Subcutaneous abdominal adipose tissue (tissue), 5 donors: Measurements from ENCODE around the gene PAPPA.
A peak's percentile ranks its signal among the peaks of the same experiment; 100 is the strongest.

Source experiments
- H3K27ac ChIP-seq: one replicate; pipeline ENCODE4 v1.7.0; 2013; ENCODE audit warnings: low read depth, mild to moderate bottlenecking, inconsistent platforms, low read length, moderate library complexity
- H3K27me3 ChIP-seq, 5 donors: one replicate each; pipeline ENCODE4 v1.7.0; 2013; ENCODE audit warnings: low read length in 5 of 5, inconsistent platforms in 1 of 5; ENCODE audit not compliant: control insufficient read depth in 5 of 5, insufficient read depth in 4 of 5
- H3K36me3 ChIP-seq, 5 donors: one replicate each; pipeline ENCODE4 v1.7.0; 2013; ENCODE audit warnings: low read length in 5 of 5; ENCODE audit not compliant: control insufficient read depth in 5 of 5, insufficient read depth in 5 of 5
- H3K4me1 ChIP-seq, 5 donors: one replicate each; pipeline ENCODE4 v1.7.0; 2013; ENCODE audit warnings: low read length in 5 of 5, mild to moderate bottlenecking in 3 of 5, moderate library complexity in 1 of 5; ENCODE audit not compliant: control insufficient read depth in 5 of 5, insufficient read depth in 5 of 5
- H3K4me3 ChIP-seq, 5 donors: one replicate each; pipeline ENCODE4 v1.7.0; 2013; ENCODE audit warnings: low read length in 5 of 5, low read depth in 1 of 5
- H3K9ac ChIP-seq, 5 donors: one replicate each; pipeline ENCODE4 v1.7.0; 2013; ENCODE audit warnings: low read length in 5 of 5, mild to moderate bottlenecking in 4 of 5, moderate library complexity in 3 of 5
- H3K9me3 ChIP-seq, 5 donors: one replicate each; pipeline ENCODE4 v1.7.0; 2013; ENCODE audit warnings: low read length in 5 of 5; ENCODE audit not compliant: control insufficient read depth in 5 of 5
- donor health status: healthy.
- donor health status: healthy.
- donor health status: healthy.
- donor health status: healthy.
- donor health status: healthy.

Gene PAPPA

DNA sequence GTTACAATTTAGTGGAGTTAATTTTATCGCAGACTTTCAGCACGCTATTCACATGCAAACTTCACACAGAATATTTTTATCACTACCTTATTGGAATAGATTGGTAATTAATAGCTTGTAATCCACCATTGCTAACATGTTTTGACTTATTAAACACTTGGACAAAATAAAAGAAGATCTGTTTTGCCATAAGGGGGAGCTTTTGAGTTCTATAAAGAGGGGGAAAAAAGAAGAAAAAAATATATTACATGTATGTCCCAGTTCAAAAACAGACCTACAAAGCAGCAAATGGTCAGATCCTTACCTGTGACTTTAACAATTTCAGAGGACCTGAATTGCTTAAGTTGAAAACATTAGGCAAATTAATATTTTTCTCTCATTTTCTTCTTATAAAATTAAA is 1.2 kb upstream of the PAPPA start:
- peaks cover 7 to 46% (median 38%) of the 10 kb centered on the region in 5 donors for H3K4me1 ChIP-seq
- H3K4me3 ChIP-seq, result no peak overlapping the region
- H3K27ac ChIP-seq, result peak overlapping the region; percentile 70
- peaks cover 0 to 7% (median 5%) of the 10 kb centered on the region in 5 donors for H3K27me3 ChIP-seq
- H3K9ac ChIP-seq, result peak overlapping the region in 1 of 5 donors; percentile 47
- H3K9me3 ChIP-seq, result no peaks in the 10 kb centered on the region
- no peaks in the 10 kb centered on the region for H3K36me3 ChIP-seq

DNA sequence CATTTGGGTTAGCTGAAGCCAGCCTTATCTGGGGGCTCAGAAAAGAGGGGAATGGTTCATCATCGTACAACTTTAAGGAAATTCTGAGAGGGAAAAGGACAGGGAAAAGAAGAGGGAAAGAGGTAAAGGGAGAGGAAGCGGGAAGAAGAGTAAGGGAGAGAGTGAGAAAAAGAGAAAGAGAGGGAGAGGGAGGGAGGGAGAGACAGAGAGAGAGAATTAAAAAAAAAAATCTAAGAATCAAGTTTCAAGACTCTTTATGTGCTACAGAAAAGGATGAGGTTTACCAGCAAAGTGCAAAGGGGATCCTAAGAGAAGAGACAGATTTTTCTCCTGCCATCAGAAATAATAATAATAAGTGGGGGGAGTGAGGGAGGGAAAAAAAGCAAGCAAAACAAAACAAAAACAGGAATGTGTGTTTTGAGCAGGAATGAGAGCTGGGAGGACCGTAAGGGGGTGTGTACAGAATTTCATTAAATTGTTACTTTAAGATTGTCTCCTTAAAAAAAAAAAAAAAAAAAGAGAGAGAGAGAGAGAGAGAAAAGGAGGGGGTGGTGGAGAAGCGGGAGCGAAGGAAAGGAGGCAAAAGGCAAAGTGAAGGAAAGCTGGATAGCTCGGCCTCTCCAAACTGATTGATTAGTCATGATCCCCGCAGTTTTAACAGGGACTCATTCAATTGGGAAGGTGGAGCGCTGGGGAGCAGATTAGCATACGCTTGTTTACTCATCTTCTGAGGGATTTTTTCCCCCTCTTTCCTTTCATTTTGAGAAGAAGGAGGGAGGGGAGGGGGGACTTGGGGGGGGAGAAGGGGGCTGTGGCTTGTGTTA is 438 bp upstream of the PAPPA start:
- H3K27me3 ChIP-seq, result peaks cover 0 to 9% (median 5%) of the 10 kb centered on the region in 5 donors
- H3K9ac ChIP-seq, result peak overlapping the region in 2 of 5 donors; percentile 7 to 47
- H3K9me3 ChIP-seq, result no peaks in the 10 kb centered on the region
- peak overlapping the region in 2 of 5 donors; percentile 48 to 49 for H3K4me3 ChIP-seq
- no peaks in the 10 kb centered on the region for H3K36me3 ChIP-seq
- peaks cover 7 to 49% (median 42%) of the 10 kb centered on the region in 5 donors for H3K4me1 ChIP-seq
- peak overlapping the region; percentile 70 for H3K27ac ChIP-seq

DNA sequence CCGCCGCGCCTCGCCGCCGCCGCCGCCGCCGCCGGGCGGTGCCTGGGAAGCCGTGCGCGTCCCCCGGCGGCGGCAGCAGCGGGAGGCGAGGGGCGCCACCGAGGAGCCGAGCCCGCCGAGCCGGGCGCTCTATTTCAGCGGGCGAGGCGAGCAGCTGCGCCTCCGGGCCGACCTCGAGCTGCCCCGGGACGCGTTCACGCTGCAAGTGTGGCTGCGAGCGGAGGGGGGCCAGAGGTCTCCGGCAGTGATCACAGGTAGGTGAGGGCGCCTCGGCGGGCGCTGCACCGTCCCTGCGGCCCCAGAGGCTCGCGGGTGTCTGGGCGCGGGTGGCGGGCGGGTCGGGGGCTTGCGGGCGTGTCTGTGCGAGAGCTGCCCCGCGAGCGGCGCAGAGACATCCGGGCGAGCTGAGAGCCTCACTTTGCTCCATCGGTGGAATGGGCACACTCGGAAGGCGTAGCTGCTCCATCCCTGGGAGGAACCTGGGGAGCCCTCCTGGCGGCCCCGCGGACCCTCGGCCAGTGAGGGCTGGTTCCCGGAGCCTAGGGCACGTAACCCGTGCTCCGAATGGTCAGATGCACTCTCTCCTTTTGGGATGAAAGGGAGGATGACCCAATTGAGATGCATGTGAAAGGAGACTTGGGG is 864 bp downstream of the PAPPA start:
- peaks cover 7 to 49% (median 42%) of the 10 kb centered on the region in 5 donors for H3K4me1 ChIP-seq
- H3K36me3 ChIP-seq, result no peaks in the 10 kb centered on the region
- H3K9me3 ChIP-seq, result no peaks in the 10 kb centered on the region
- peak overlapping the region in 3 of 5 donors; percentile 70 to 79 (median 71) for H3K9ac ChIP-seq
- peak overlapping the region; percentile 17 for H3K27ac ChIP-seq
- peaks cover 0 to 9% (median 5%) of the 10 kb centered on the region in 5 donors for H3K27me3 ChIP-seq
- peak overlapping the region; percentile 48 to 72 (median 59) for H3K4me3 ChIP-seq

GRCh38 chr9:116154976-116155697 is 1.5 kb downstream of the PAPPA start:
- Histone ChIP-seq H3K9me3 (no peaks in the 10 kb centered on the region), H3K27me3 (peaks cover 0 to 9% (median 5%) of the 10 kb centered on the region in 5 donors), H3K36me3 (no peaks in the 10 kb centered on the region), H3K27ac (peak overlapping the region; percentile 17), H3K4me3 (peak overlapping the region; percentile 48 to 72 (median 59)), H3K9ac (peak overlapping the region in 4 of 5 donors; percentile 70 to 79 (median 70)), H3K4me1 (peaks cover 7 to 49% (median 42%) of the 10 kb centered on the region in 5 donors)

- no peaks in the 10 kb centered on the region for H3K9me3 ChIP-seq
- H3K27ac ChIP-seq, result peak overlapping the region; percentile 17
- H3K4me1 ChIP-seq, result peaks cover 7 to 49% (median 42%) of the 10 kb centered on the region in 5 donors
- no peaks in the 10 kb centered on the region for H3K36me3 ChIP-seq
- H3K4me3 ChIP-seq, result peak overlapping the region; percentile 48 to 72 (median 59)
- peaks cover 0 to 9% (median 5%) of the 10 kb centered on the region in 5 donors for H3K27me3 ChIP-seq
- H3K9ac ChIP-seq, result peak overlapping the region in 4 of 5 donors; percentile 5 to 79 (median 70)
Observed at GRCh38 chr9:116155698-116156039, 2.1 kb downstream of the PAPPA start.

DNA sequence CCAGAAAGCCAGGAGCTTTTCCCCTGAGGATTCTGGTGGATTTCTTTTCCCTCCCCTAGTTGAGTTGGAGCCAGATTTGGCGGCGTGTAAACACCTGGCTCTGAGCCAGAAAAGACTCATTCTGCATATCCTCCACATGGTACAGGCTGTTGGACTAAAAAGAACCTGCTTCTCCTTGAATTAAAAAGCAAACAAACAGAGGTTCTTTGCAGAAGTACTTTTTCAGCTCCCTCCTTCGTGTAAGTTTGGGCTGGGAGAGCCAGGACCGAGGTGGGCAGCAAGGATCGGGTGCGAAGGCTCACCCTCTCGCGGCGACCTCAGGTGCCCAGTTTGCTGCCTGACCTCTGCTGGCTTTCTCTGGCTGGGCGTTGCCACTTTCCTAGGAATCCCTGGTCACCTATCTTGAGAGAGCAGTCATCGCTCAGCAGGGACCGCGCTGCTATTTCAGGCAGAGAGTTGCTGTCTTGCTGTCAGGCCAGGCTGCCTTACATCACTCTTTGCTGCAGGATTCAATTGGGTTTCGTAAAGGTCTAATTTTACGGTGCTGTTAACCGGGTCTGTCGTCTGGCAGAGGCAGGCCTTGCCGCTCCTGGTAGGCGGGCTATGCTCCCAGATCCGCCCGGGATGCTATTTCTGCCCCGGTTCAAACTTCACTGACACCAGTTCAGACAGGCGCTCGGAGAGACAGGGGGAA is 3.2 kb downstream of the PAPPA start:
- H3K27ac ChIP-seq, result peak overlapping the region; percentile 84
- peaks cover 7 to 49% (median 42%) of the 10 kb centered on the region in 5 donors for H3K4me1 ChIP-seq
- peak overlapping the region; percentile 7 to 48 (median 45) for H3K4me3 ChIP-seq
- H3K9me3 ChIP-seq, result no peaks in the 10 kb centered on the region
- peaks cover 0 to 9% (median 5%) of the 10 kb centered on the region in 5 donors for H3K27me3 ChIP-seq
- peak overlapping the region in 3 of 5 donors; percentile 27 to 68 (median 38) for H3K9ac ChIP-seq
- H3K36me3 ChIP-seq, result no peaks in the 10 kb centered on the region

- no peak overlapping the region for H3K4me3 ChIP-seq
Observed at GRCh38 chr9:116157436-116158138, 4.0 kb downstream of the PAPPA start.

GRCh38 chr9:116160676-116161571 is 7.3 kb downstream of the PAPPA start:
- H3K9ac ChIP-seq, result no peak overlapping the region
- H3K36me3 ChIP-seq, result no peaks in the 10 kb centered on the region
- no peak overlapping the region for H3K27ac ChIP-seq
- no peaks in the 10 kb centered on the region for H3K9me3 ChIP-seq
- H3K4me1 ChIP-seq, result peaks cover 0 to 18% (median 13%) of the 10 kb centered on the region in 5 donors
- peaks cover 0 to 5% (median 0%) of the 10 kb centered on the region in 5 donors for H3K27me3 ChIP-seq
- H3K4me3 ChIP-seq, result no peak overlapping the region

More at GRCh38 chr9:116157436-116158138, 4.0 kb downstream of the PAPPA start:
- peak overlapping the region in 2 of 5 donors; percentile 27 to 68 for H3K9ac ChIP-seq
- H3K27ac ChIP-seq, result peak overlapping the region; percentile 84
- no peaks in the 10 kb centered on the region for H3K36me3 ChIP-seq
- peaks cover 0 to 9% (median 5%) of the 10 kb centered on the region in 5 donors for H3K27me3 ChIP-seq
- no peaks in the 10 kb centered on the region for H3K9me3 ChIP-seq
- peaks cover 7 to 43% (median 37%) of the 10 kb centered on the region in 5 donors for H3K4me1 ChIP-seq
